COLO829 (cell line): ENCODE results near the gene TENM4.

ENCODE experiments used
- DNase-seq: peaks from one replicate; pipeline ENCODE4 v3.0.0; 2012; ENCODE audit warnings: low spot score

The TENM4 gene

DNA sequence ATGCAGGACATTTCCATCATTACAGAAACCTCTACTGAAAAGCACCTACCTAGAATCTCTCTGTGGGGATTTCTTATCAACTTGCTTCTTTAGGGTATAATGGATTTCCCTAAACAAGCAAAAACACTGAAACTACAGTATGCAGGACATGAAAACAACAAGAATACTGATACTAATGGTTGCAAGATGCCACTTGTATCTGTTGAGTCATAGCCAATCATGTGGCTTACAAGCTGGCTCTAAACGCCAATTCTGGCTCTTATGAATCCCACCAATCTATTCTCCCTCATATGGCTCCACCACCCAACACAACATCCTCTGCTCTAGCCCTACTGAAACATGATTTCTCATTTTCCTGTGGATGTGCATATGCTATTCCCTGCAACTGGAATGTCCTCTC is 22.6 kb downstream of the TENM4 start:
- DNase-seq = no peak

DNA sequence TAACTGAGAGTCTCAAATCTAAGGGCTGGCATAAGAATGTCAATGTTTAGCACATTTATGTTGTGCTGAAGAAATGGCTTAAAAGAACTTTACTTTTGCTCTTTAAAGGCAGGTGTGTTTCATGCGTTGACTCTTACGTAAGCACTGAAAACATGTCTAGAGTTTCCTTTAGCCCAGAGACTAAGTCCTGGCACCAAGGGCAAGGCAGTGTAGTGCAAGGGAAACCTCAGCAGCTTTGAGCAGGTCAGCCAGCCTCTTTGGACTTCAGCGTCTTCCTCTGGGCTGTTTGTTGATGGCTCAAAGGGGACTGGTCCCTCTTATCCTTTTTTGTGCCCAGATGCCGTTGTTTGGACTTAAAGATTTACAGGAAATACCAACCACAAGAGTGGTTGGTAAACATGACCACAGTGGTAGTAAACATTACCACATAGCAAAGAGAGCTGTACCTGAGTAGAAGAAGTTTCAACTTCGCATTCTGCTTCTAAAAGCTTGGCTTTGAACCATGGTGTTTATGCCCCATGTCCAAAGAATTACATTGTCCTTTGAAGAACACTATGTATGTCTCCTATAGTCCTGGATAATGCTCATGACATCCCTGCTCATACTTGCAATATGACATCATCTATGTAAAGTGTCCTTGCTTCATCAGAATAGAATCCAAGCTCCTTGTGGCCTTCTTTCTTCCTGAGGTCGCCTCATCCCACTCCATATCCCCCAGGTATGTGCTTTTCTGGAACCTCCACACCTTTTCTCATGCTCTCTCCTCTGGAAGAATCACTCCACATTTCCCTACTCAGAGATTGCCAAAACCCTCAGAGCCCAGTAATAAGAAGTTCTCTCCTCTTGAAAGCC is 23.5 kb downstream of the TENM4 start:
- no peak for DNase-seq

DNA sequence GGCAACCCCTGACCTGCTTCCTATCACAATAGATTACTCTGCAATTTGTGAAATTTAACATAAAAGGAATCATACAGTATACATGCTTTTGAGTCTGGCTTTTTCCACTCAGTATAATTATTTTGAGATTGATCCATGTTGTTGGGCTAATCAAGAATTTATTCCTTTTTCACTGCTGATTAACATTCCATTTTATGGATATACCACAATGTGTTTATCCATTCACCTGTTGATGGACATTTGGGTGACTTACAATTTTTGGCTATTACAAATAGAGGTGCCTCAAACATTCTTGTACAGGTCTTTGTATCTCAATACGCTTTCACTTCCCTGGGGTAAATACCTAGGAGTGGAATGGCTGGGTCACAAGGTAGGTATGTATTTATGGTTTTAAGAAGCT is 24.9 kb downstream of the TENM4 start:
- DNase-seq = no peak

DNA sequence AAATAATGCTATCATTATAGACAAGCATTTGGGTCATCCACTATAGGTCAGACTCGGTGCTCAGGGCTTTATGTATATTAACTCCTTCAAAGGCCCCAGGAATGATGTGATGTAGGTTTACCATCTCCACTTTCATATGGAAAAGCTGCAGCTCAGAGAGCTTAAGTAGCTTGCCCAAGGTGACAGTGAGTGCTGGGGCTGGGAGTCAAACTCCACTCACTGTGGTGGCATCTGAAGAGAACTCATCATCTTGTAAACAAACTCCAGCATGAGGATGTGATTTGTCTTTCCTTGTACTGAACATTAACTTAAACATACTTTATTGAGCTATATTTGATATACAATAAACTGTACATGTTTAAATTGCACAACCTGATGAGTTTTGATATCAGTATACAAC is 25.4 kb downstream of the TENM4 start:
- no peak for DNase-seq

DNA sequence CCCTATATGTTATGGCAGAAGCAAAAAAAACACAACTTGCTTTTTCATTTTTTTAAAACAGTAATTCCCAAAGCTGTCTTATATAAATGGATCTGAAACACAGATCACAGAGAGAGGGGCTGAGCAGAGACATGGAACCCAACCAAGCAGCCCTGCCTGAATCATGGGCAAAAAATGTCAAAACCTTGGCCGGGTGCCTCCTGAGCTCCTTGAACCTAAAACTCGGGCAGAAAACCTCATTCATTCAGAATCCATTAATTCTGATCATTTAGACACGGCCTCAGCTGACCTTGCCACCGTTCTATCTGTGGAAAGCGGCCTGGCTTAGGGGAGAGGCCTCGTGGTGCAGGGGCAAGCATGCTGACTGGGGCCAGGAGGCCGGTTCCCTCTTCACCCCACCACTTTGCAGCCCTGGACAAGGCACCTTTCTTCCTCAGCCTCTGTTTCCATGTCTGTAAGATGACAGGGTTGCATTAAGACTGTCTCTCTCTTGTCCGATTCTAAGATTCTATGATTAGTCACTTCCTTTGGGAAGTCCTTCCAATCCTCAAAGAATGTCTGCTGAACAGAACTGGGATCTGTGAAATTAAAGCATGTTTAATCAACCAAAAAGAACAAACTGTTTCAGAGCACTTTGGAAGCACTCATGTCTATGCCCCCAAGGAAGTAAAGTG is 26.0 kb downstream of the TENM4 start:
- peak; percentile 86 for DNase-seq

DNA sequence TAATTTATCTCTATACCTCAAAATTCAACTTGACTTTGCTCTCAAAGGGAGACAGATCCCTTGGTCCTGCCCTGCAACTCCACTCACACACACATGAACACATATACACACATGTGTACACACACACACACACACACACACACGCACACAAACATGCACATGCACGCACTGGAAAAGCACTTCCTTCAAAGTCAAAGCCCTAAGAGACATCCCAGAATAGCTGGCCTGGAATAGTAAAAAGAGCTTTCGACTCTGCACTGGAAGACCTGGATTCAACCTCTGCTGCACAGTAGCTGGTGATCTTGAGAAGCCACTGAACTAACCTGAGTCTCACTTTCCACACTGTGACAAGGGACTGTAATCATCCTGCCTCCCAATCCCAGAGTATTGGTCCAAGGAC is 26.8 kb downstream of the TENM4 start:
- DNase-seq = no peak

DNA sequence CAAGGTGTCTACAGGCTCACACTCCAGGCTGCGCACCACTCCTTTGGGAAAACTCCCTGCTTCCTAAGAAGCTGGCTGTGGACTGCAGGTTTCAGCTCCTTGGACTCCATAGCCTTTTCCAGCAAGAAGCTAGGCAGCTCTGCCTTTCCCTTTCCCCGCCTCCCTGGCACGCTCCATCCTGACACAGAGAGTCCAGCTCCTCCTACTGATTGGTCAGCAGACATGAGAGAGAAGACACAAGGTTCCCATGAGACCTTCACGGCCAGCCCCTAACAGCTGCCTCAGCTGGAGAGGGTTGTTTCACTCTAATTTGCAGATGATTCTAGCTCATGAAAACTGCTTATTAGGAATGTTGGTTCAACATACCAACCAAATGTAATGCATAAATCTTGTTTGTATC is 27.6 kb downstream of the TENM4 start:
- peak; percentile 91 for DNase-seq

DNA sequence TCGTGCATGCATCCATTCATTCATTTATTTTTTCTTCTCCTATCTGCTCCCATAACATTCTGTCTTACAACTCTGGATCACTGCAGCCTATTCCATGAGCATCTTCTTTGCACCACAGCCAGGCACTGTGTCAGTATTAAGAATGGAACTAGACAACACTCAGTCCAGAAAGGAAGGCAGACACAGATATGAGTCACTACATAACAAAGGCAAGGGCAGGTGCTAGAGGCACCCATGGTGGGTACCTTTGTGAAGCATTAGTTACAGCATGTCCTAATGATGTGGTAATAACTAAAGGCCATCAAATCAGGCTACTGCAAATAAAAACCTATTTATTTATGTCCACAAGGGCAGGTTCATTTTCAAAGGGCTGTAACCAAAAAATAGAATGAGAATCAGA is 28.1 kb downstream of the TENM4 start:
- no peak for DNase-seq

DNA sequence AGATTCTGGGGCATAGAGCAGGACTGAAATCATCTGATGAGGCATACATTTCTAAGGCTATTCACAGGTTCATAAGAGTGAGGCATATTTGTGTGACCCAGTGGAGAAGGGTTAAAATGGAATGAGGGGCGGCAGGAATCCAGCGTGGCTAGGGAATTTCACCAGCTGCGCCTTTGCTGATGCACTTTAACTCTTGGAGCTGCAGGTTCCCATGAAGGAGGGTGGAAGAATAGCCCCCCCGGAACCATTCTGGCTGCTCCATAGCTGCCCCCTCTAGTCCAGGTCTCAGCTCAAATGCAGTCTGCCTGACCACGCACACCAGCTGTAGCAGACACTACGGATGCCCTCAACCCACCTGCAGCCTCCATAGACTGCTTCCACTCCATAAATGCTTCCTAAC is 31.5 kb downstream of the TENM4 start:
- DNase-seq = no peak

DNA sequence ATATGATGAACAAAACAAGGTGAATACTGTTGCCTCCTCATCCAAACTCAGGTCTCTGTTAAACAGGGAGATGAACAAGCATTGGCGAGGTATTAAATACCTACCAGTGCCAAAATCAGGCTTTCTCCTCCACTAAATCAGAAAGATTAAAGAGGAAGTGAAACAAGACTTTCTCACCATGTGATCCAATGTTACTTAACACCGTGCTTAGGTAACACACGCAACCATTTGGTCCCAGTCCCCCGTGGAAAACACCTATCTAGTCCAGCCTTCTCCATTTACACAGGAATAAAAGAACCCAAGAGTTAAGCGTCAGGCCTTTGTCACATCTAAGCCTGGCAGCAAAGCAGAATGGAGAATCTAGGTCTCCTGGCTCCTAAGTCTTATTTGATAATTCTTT is 34.5 kb downstream of the TENM4 start:
- DNase-seq = no peak

DNA sequence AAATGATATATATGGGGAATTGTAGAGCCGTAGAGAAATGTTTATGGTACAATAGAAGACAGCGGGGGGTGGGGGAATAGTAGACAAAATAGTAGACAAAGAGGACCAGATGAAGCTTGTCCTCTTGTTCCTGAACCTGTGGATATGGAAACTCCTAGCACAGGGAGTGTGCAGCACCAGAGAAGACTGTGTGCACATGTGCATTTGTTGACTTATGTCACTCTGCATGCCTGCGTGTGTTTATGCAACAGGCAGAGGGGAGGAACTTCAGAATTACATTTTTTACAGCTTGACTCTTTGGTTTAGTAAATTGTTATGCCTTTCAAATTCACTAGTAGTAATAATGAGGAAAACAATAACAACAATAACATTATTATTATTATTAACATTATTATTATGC is 36.0 kb downstream of the TENM4 start:
- no peak for DNase-seq

DNA sequence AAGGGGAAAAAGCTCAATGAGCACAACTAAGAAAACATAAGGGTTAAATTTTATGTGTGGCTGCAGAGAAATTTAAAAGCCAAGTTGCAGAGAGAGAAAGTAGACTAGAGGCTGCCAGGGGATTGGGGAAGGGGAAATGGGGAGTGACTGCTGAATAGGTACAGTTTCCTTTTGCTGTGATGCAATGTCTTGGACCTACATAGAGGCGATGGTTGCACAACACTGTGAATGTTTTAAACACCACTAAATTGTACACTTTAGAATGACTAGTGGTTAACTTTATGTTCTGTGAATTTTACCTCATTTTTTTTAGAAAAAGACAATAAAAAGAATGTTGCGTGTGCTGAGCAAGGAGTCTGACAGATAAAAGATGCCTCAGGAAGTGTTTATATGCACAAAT is 36.5 kb downstream of the TENM4 start:
- no peak for DNase-seq

DNA sequence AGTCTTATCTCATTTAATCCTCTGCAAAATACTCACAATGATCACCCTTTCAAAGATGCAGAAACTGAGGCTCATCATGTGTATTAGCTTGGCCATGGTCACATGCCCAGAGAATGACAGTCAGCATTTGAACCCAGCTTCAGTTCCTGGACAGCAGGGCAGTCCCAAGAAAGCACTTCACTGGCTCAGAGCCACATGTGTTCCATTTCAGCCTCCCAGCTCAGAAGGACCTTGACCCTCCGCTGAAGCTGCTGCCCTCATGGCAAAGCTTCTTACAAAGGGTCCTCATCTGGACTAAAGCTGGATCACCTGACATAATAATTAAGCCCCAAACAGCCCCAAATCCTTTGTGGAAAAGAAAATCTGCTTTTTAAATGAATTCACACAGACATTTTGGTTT is 37.0 kb downstream of the TENM4 start:
- DNase-seq = no peak

DNA sequence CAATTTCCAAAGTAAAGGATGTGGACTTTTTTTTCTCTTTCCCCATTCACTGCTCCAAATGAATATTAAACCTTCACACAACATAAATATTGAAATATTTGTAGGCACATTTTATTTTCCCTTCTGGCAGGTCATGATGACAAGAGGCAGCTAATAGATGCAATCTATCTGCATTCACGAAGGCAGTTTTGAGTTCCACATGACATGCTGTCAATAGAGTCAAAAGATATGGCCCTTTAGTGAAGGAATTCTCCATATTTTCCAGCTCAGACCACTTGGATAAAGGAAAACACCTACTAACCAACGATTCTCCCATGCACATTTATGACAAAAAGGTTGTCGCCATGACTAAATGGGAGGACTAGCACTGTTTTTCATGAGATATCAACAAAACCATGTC is 37.9 kb downstream of the TENM4 start:
- DNase-seq = no peak

DNA sequence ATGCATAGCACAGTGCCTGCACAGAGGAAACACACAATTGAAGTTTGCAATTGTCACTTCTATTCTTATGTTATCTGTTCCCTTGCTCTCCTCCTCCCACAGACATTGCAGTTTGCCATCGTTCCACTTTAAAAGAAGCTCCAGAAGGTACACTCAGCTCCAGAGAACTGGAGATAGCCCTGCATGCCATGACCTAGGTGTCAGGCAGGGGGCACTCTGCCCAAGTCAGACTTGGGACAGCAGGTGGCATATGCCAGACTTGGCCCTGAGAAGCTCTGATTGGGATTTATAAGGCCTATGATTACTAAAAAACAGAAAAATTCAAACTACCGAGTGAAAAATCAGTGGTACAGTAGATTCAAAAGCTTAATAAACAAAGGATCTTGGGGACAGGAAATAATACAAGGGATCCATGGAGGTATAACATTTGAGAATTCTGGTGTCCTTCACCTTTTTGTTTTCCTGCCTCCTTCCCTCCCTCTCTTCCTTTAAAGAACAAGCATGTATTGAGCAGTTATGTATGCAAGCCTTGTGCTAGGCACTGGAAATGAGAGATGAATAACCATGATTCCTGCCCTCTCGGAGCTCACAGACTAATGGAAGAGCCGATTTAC is 40.0 kb downstream of the TENM4 start:
- DNase-seq = no peak

DNA sequence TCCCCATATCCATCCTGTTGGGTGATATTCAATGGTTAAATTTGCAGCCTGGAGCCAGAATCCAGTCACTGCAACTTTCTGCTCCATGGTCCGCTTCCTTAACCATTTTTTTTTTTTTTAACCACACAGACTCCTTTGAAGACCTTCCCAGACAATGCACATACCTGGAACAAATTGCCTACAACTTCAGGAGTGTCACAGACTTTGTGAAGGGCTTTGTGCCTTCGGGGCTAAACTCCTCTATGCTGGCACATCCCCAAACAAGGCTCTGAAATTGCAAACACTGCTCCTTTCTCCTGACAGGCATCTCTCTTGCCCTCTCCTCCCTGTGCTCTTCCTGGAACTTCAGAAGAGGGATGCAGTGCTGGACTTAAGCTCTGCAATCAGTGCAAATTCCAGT is 40.6 kb downstream of the TENM4 start:
- no peak for DNase-seq

DNA sequence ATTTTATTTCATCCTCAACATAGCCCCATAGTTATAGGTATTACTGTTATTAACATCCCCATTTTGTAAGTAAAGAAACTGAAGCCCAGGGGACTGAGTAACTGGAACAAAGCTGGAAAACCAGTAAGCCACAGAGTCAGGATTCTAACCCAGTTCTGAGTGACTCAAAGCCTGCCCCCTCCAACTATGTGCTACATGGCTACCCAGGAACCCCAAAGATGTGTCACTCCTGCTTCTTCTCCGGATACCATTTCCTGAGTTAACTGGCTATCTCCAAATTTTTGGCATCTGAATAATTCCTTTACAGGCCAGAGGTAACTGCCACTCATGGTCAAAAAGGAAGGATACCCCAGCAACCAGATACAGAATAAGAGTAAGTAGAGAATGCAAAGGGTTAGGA is 43.6 kb downstream of the TENM4 start:
- no peak for DNase-seq

DNA sequence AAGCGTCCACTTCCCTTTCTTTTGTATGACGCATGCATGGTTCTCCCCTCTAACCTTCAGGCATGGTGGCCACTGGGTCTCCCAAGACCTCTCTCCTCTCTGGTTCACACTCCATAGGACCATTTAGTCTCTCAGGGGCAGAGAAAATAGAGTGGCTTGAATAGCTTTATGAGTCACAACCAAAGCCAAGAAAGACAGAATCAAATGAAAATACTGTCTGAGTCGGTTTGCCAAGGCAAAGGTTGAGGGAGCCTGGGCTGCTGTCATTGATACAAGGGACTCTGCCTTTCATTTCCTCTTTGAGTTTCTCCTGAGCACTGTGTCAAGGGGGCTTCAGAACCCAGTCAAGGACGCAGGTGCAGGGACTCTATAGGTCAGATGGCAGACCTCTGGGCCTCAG is 44.2 kb downstream of the TENM4 start:
- no peak for DNase-seq

DNA sequence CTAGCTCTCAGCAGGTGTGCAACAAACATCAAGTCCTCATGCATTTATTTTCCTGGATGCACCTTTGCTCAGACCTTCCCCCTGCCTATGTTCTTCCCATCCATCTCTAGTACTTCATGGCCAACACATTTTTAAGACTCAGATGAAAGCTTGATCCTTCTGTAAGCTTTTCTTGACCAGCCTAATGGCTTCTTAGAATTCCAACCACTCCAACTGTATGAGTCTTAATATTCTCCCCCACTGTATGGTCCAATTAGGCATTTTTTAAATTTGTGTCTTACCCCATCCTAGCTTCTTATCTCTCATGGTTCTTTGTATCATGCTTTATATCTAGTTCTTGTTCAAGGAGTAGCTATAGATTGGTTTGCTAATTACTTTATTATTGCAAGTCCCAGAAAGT is 44.8 kb downstream of the TENM4 start:
- no peak for DNase-seq

DNA sequence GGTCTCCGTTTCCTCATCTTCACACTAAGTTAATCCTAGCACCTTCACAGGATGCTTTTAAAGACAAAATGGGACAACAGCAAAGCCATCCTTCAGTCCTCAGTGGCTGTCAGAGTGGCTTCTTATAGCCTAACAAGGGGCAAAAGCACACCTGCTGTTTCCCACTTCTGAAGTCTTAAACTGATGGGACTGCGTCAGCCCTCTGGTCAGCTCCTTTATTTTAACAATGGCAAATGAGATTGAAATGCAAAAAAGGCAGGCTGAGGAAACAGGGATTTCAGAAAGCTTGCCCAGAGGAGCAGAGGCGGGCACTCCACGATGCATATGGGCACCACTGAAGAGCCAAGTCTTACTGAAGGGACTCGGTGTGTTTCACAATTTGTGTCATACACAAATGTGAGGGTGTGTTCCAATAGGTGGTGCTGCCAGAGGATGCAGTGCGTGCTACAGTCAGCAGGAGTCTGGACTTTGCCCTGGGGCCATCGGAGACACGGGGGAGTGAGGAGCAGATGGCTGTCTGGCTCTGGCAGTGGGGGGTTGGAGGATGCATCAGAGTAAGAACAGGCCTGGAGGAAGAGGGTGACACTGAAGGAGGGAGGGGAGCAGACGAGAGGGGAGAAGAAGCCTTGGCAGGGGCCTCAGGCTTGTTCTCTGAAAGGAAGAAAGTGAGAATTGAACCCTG is 47.3 kb downstream of the TENM4 start:
- no peak for DNase-seq

DNA sequence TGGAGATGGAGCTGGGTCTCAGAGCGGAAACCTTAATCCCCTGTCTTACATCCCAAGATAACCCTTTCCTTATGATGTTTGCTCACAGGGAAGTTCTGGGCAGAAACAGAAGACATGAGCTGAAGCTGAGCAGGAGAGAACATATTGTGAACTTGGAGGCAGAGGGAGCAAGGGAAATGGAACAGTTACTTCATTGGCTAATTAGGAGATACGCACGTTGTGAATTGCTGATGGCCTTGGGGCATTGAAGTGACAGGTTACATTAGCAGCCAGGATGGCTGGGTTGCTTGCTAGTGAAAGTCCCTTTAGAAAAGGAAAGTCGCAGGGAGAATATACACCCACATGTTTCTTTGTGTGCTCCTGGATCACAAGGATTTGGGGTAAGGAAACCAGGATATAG is 48.7 kb downstream of the TENM4 start:
- no peak for DNase-seq

DNA sequence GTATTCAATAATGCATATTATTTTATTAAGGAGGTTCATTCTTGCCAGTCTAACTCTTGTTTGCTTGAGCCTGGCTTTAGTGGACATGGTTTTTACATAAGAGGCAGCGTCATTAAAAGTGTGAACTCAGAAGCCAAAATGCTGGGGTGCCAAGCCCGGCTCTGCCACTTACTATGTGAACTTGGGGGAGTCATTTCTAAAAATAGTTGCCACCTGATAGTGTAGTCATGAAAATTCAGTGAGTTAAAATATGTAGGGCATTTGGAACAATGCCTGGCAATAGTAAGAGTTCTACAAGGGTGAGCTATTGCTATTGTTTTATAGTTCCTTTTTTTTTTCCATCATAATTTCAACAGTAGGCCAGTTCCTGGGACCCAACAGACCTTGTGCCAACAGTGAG is 49.9 kb downstream of the TENM4 start:
- no peak for DNase-seq

DNA sequence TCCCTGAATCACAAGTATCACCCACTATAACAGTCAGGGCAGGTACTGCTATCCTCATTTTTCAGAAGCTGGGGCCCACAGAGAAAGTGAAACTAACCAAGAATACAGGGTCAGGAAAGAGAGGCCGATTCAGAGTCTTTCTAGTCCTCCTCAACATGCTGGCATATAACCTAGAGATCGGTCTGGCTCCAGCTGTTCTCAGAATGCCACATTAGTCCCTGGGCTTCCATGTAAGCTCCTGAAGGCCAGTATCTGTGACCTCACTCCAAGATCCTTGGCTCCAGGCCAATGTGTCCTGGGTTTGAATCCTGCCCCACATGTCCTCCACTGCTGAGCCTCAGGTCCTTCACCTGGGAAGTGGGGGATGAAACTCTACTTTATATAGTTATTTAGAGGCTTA is 50.4 kb downstream of the TENM4 start:
- no peak for DNase-seq
